K562 (cell line): ENCODE measurements around the gene EMC9. TPM values are rescaled to one million over a fixed set of nuclear protein-coding genes. Genes with fewer than 3 reads are reported as not detected.

Experiments
- BRF1 ChIP-seq: IDR thresholded peaks from 3 replicates; pipeline ENCODE4 v1.6.1; 2011; ENCODE audit warnings: borderline replicate concordance, mild to moderate bottlenecking; ENCODE audit not compliant: insufficient read length; ENCODE audit errors: extremely low read depth
- DDX20 ChIP-seq: fragments of 450-650 bp; IDR thresholded peaks from 2 replicates; pipeline ENCODE4 v1.6.1; 2016; ENCODE audit warnings: missing genetic modification characterization, low read depth, mild to moderate bottlenecking, missing compliant biosample characterization, moderate library complexity
- HSF4 ChIP-seq: fragments of 250-450 bp; sonication (Bioruptor Pico); IDR thresholded peaks from 2 replicates; pipeline ENCODE4 v2.1.2; 2022; ENCODE audit warnings: mild to moderate bottlenecking, moderate library complexity, borderline replicate concordance
- ILK ChIP-seq: fragments of 450-650 bp; IDR thresholded peaks from 2 replicates; pipeline ENCODE4 v1.6.1; 2016; ENCODE audit warnings: missing genetic modification characterization, low read depth, mild to moderate bottlenecking, missing compliant biosample characterization, moderate library complexity, borderline replicate concordance
- KLF1 ChIP-seq: fragments of 450-650 bp; IDR thresholded peaks from 2 replicates; pipeline ENCODE4 v1.6.1; 2016; ENCODE audit warnings: missing genetic modification characterization, missing compliant biosample characterization
- KLF16 ChIP-seq: IDR thresholded peaks from 2 replicates; pipeline ENCODE4 v1.6.1; 2016; ENCODE audit warnings: antibody characterized with exemption
- MTA2 ChIP-seq: fragments of 450-650 bp; IDR thresholded peaks from 2 replicates; pipeline ENCODE4 v1.6.1; 2016; ENCODE audit warnings: low read depth
- MYNN ChIP-seq, 2 experiments: sonication (generic); formaldehyde crosslinking in 1 of 2; IDR thresholded peaks; 2 replicates each; pipeline versions ENCODE4 v1.5.0 to v1.6.1; 2016 to 2020; ENCODE audit warnings: antibody characterized with exemption in 1 of 2, missing genetic modification reagents in 1 of 2
- RUNX1 ChIP-seq: sonication (generic); IDR thresholded peaks from 2 replicates; pipeline ENCODE4 v1.6.1; 2016; ENCODE audit warnings: antibody characterized with exemption, low read depth
- ZNF282 ChIP-seq: sonication (generic); formaldehyde crosslinking; IDR thresholded peaks from 2 replicates; pipeline ENCODE4 v1.8.1; 2023; ENCODE audit warnings: missing genetic modification reagents
- ZNF444 ChIP-seq: fragments of 250-450 bp; sonication (Bioruptor Pico); IDR thresholded peaks from 2 replicates; pipeline ENCODE4 v1.4.0; 2020; ENCODE audit warnings: mild to moderate bottlenecking, moderate library complexity
- polyA plus RNA-seq, 8 experiments: library from polyadenylated mRNA; depleted of rRNA in 4 of 8; stranded (reverse) in 5 of 8; unstranded in 3 of 8; fragments of >200 nt; fragmentation: Nextera tagmentation in 2 of 8; fragmentation: Illumina TruSeq in 1 of 8; extraction: Ambion mirVana in 2 of 8; extraction: Trizol in 1 of 8; gene quantifications; 2 replicates each; pipeline versions ENCODE4 v1.2.1 to v1.2.3, GENCODE V29; 2011 to 2014; ENCODE audit warnings: inconsistent platforms in 1 of 8, missing spikeins in 1 of 8
- total RNA-seq, 7 experiments: library from RNA; depleted of rRNA in 6 of 7; stranded (reverse); fragments of >200 nt in 6 of 7; fragmentation: Illumina TruSeq in 2 of 7; extraction: Trizol in 2 of 7; gene quantifications; 2 replicates each; pipeline versions ENCODE4 v1.2.1 to v1.2.3, GENCODE V29; 2011 to 2021; ENCODE audit warnings: low replicate concordance in 1 of 7
- TF ChIP-seq, protein P1 (sequence below), 2 experiments: fragments of 150-350 bp in 1 of 2; IDR thresholded peaks; 2 replicates each; pipeline ENCODE4 v1.6.1; 2012 to 2016; ENCODE audit warnings: low read depth in 2 of 2, low read length in 2 of 2, mild to moderate bottlenecking in 1 of 2, moderate library complexity in 1 of 2
- TF ChIP-seq, protein P2 (sequence below): fragments of 200-800 bp; sonication (Bioruptor generic); IDR thresholded peaks from 2 replicates; pipeline ENCODE4 v1.6.1; 2016; ENCODE audit warnings: missing genetic modification characterization, missing compliant biosample characterization

The EMC9 gene
- total and polyA plus RNA-seq, 9 of the 15 experiments (the other 6 are each of a cell fraction or from before 2014, with no cell fraction given) = 3.1 to 13.2 (median 7.8) TPM

DNA sequence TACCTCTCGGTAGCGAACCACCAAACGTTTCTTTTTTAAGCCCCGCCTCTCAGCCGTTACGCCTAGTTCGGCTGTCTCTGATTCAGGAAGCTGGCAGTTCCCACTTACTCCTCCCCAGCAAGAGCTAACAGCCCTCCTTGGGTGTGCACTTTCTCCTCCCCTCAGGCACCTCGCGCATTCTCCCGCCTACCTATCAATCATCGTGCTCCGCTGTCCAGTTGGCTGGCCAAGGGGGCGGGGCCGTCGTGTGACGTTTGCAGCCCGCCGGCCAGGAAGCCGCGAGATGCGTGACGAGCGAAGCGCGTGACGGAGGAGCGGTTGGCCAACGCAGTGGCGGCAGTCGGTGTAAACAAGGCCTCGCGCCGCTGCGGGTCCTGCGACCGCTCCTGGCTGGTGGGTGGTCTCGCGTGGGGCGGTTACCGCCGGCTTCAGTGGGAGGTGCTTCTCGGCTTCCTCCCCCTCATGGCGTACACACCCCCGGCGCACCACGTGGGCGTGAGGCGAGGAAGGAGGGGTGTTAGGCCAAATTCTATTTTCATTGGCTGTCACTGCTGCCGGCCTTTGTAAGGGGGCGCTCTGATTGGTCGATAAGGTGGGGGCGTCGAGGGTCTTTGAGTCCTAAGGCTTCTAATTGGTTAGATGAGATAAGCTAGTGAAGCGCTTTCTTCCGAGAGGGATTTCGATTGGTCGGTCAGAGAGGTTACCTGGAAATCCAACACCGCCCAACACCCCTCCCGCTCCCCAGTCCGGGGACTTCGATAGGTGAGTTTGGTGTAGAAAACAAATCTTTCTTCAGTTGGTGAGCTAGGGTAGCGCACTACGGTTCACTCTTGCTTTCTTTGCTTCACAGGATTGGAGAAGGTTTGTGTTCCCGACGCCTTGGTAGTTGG lies 26.6 kb downstream of the EMC9 start, which contains the start of the genes DCAF11 and NRL (continued):
- no peak for TF ChIP-seq KLF16
- no peak for TF ChIP-seq MTA2
- TF ChIP-seq, protein P1, sequence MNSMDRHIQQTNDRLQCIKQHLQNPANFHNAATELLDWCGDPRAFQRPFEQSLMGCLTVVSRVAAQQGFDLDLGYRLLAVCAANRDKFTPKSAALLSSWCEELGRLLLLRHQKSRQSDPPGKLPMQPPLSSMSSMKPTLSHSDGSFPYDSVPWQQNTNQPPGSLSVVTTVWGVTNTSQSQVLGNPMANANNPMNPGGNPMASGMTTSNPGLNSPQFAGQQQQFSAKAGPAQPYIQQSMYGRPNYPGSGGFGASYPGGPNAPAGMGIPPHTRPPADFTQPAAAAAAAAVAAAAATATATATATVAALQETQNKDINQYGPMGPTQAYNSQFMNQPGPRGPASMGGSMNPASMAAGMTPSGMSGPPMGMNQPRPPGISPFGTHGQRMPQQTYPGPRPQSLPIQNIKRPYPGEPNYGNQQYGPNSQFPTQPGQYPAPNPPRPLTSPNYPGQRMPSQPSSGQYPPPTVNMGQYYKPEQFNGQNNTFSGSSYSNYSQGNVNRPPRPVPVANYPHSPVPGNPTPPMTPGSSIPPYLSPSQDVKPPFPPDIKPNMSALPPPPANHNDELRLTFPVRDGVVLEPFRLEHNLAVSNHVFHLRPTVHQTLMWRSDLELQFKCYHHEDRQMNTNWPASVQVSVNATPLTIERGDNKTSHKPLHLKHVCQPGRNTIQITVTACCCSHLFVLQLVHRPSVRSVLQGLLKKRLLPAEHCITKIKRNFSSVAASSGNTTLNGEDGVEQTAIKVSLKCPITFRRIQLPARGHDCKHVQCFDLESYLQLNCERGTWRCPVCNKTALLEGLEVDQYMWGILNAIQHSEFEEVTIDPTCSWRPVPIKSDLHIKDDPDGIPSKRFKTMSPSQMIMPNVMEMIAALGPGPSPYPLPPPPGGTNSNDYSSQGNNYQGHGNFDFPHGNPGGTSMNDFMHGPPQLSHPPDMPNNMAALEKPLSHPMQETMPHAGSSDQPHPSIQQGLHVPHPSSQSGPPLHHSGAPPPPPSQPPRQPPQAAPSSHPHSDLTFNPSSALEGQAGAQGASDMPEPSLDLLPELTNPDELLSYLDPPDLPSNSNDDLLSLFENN (IDR thresholded peaks at IDR 0.05; ENCODE audit: low read depth in 2 of 2, low read length in 2 of 2) = no peak
- no peak for TF ChIP-seq RUNX1
- no peak for TF ChIP-seq BRF1
- no peak for TF ChIP-seq ILK (tag)
- TF ChIP-seq HSF4 = no peak
- TF ChIP-seq ZNF282 (CRISPR knock-in tag) = no peak
- peak; percentile 65; the same call in 1 of the 2 replicates for TF ChIP-seq KLF1 (tag)
- TF ChIP-seq MYNN (IDR thresholded peaks at IDR 0.05) = no peak
- TF ChIP-seq MYNN (CRISPR knock-in tag; IDR thresholded peaks at IDR 0.05) = no peak
- TF ChIP-seq, protein P2, sequence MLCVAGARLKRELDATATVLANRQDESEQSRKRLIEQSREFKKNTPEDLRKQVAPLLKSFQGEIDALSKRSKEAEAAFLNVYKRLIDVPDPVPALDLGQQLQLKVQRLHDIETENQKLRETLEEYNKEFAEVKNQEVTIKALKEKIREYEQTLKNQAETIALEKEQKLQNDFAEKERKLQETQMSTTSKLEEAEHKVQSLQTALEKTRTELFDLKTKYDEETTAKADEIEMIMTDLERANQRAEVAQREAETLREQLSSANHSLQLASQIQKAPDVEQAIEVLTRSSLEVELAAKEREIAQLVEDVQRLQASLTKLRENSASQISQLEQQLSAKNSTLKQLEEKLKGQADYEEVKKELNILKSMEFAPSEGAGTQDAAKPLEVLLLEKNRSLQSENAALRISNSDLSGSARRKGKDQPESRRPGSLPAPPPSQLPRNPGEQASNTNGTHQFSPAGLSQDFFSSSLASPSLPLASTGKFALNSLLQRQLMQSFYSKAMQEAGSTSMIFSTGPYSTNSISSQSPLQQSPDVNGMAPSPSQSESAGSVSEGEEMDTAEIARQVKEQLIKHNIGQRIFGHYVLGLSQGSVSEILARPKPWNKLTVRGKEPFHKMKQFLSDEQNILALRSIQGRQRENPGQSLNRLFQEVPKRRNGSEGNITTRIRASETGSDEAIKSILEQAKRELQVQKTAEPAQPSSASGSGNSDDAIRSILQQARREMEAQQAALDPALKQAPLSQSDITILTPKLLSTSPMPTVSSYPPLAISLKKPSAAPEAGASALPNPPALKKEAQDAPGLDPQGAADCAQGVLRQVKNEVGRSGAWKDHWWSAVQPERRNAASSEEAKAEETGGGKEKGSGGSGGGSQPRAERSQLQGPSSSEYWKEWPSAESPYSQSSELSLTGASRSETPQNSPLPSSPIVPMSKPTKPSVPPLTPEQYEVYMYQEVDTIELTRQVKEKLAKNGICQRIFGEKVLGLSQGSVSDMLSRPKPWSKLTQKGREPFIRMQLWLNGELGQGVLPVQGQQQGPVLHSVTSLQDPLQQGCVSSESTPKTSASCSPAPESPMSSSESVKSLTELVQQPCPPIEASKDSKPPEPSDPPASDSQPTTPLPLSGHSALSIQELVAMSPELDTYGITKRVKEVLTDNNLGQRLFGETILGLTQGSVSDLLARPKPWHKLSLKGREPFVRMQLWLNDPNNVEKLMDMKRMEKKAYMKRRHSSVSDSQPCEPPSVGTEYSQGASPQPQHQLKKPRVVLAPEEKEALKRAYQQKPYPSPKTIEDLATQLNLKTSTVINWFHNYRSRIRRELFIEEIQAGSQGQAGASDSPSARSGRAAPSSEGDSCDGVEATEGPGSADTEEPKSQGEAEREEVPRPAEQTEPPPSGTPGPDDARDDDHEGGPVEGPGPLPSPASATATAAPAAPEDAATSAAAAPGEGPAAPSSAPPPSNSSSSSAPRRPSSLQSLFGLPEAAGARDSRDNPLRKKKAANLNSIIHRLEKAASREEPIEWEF (CRISPR knock-in tag) = no peak
- no peak for TF ChIP-seq ZNF444 (CRISPR knock-in tag)
- TF ChIP-seq DDX20 (tag) = no peak
